ENCODE results near the gene TRAF2.
"Not testable (repeated sequence)": the region's sequence is repeated elsewhere in the genome, so short reads cannot be mapped to it uniquely, and the experiment has no call there.

The TRAF2 gene

DNA sequence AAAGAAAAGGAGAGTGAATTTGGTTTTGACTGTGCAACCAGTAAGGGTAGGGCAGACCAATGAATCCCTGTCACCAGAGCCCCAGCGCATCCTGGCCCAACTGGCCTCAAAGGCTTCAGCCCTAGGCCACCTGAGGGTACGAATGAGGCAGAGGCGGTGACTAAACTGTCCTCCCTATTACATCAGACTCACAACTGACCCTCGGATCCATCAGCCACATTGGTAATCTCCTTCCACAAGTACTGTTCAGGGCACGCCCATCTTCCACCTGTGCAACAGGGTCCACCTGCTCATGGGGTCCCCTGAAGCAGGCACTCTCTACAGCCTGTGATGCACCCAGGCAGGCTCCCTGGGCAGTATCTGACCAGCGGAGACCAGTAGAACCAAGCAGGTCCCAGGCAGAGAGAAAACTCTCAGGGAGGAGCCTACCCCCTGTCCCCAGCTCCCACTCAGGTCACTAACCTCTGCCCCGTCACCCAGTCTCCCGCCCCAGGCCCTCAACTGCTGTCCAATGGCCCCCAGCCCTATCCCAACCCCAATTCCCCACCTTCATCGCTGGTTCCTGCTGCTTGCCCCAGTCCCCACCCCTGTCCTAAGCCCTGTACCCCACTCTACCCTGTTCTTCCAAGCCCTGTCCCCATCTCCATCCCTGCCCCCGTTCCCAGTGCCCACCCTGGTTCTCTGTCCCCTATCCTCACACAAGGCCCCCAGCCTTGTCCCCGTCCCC, 21.1 kb upstream of the TRAF2 start:
- Histone ChIP-seq H3K36me3 (ENCODE audit: control insufficient read depth in 5 of 5, insufficient read depth in 5 of 5, low read length in 5 of 5) (peaks cover 0 to 37% (median 34%) of the 10 kb centered on the region in 5 donors), H3K27ac (ENCODE audit: low read depth, low read length) (no peak overlapping the region), H3K4me1 (ENCODE audit: control insufficient read depth in 5 of 5, insufficient read depth in 5 of 5, low read length in 5 of 5) (peaks cover 2 to 23% (median 19%) of the 10 kb centered on the region in 5 donors), H3K4me3 (ENCODE audit: low read depth in 1 of 5, low read length in 5 of 5) (peak overlapping the region; percentile 65 to 85 (median 81)), H3K27me3 (ENCODE audit: control insufficient read depth in 5 of 5, insufficient read depth in 4 of 5, low read length in 5 of 5) (no peaks in the 10 kb centered on the region), H3K9ac (ENCODE audit: low read length in 5 of 5) (peak overlapping the region; percentile 44 to 88 (median 83)), H3K9me3 (ENCODE audit: control insufficient read depth in 5 of 5, low read length in 5 of 5) (peaks cover 0 to 3% (median 0%) of the 10 kb centered on the region in 5 donors)

DNA sequence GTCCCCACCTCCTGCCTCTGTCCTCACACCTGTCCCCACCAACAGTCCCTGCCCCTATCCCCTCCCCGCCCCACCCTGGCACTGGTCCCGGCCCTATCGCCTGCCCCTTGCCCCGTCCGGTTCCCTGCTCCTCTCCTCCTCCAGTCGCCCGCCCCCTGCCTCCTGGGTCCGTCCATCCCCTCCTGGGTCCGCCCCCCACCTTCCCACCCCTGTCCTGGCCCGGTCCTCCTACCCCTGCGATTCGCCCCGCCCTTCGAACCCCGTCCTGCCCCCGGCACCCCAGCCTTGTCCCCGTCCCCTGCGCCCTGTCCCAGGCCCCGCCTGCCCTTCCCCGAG, 20.6 kb upstream of the TRAF2 start:
- H3K27ac ChIP-seq (ENCODE audit: low read depth, low read length) = peak overlapping the region; percentile 77
- peaks cover 0 to 3% (median 0%) of the 10 kb centered on the region in 5 donors for H3K9me3 ChIP-seq (ENCODE audit: control insufficient read depth in 5 of 5, low read length in 5 of 5)
- peak overlapping the region; percentile 65 to 85 (median 81) for H3K4me3 ChIP-seq (ENCODE audit: low read depth in 1 of 5, low read length in 5 of 5)
- peaks cover 2 to 23% (median 19%) of the 10 kb centered on the region in 5 donors for H3K4me1 ChIP-seq (ENCODE audit: control insufficient read depth in 5 of 5, insufficient read depth in 5 of 5, low read length in 5 of 5)
- H3K36me3 ChIP-seq (ENCODE audit: control insufficient read depth in 5 of 5, insufficient read depth in 5 of 5, low read length in 5 of 5) = peaks cover 0 to 33% (median 32%) of the 10 kb centered on the region in 5 donors
- H3K9ac ChIP-seq (ENCODE audit: low read length in 5 of 5) = peak overlapping the region; percentile 73 to 92 (median 83)
- H3K27me3 ChIP-seq (ENCODE audit: control insufficient read depth in 5 of 5, insufficient read depth in 4 of 5, low read length in 5 of 5) = no peaks in the 10 kb centered on the region

DNA sequence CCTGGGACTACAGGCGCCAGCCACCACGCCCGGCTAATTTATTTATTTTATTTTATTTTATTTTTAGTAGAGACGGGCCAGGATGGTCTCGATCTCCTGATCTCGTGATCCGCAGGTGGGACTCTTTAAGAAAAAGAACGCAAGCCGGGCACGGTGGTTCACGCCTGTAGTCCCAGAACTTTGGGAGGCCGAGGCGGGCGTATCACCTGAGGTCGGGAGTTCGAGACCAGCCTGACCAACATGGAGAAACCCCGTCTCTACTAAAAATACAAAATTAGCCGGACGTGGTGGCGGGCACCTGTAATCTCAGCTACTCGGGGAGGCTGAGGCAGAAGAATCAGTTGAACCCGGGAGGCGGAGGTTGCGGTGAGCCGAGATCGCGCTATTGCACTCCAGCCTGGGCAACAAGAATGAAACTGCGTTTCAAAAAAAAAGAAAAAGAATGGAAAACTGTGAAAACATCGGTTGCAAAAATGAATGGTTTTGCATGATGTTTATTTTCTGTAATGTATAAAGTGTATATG, 19.4 kb upstream of the TRAF2 start:
- H3K9me3 ChIP-seq (ENCODE audit: control insufficient read depth in 5 of 5, low read length in 5 of 5); H3K27ac ChIP-seq (ENCODE audit: low read depth, low read length); H3K27me3 ChIP-seq (ENCODE audit: control insufficient read depth in 5 of 5, insufficient read depth in 4 of 5, low read length in 5 of 5): not testable (repeated sequence)
- peaks cover 2 to 23% (median 19%) of the 10 kb centered on the region in 5 donors for H3K4me1 ChIP-seq (ENCODE audit: control insufficient read depth in 5 of 5, insufficient read depth in 5 of 5, low read length in 5 of 5)
- peak overlapping the region in 2 of 5 donors; percentile 51 to 74 for H3K9ac ChIP-seq (ENCODE audit: low read length in 5 of 5)
- peak overlapping the region in 4 of 5 donors; percentile 47 to 85 (median 74) for H3K4me3 ChIP-seq (ENCODE audit: low read depth in 1 of 5, low read length in 5 of 5)
- peaks cover 0 to 20% (median 20%) of the 10 kb centered on the region in 5 donors for H3K36me3 ChIP-seq (ENCODE audit: control insufficient read depth in 5 of 5, insufficient read depth in 5 of 5, low read length in 5 of 5)

- Histone ChIP-seq H3K9me3 (ENCODE audit: control insufficient read depth in 5 of 5, low read length in 5 of 5) (peaks cover 0 to 3% (median 0%) of the 10 kb centered on the region in 5 donors), H3K27ac (ENCODE audit: low read depth, low read length) (no peak overlapping the region), H3K27me3 (ENCODE audit: control insufficient read depth in 5 of 5, insufficient read depth in 4 of 5, low read length in 5 of 5) (no peaks in the 10 kb centered on the region), H3K36me3 (ENCODE audit: control insufficient read depth in 5 of 5, insufficient read depth in 5 of 5, low read length in 5 of 5) (peaks cover 0 to 15% (median 14%) of the 10 kb centered on the region in 5 donors), H3K4me3 (ENCODE audit: low read depth in 1 of 5, low read length in 5 of 5) (no peak overlapping the region), H3K4me1 (ENCODE audit: control insufficient read depth in 5 of 5, insufficient read depth in 5 of 5, low read length in 5 of 5) (peaks cover 2 to 23% (median 19%) of the 10 kb centered on the region in 5 donors), H3K9ac (ENCODE audit: low read length in 5 of 5) (no peak overlapping the region)
Observed at GRCh38 chr9:136867480-136867879, 18.8 kb upstream of the TRAF2 start.

DNA sequence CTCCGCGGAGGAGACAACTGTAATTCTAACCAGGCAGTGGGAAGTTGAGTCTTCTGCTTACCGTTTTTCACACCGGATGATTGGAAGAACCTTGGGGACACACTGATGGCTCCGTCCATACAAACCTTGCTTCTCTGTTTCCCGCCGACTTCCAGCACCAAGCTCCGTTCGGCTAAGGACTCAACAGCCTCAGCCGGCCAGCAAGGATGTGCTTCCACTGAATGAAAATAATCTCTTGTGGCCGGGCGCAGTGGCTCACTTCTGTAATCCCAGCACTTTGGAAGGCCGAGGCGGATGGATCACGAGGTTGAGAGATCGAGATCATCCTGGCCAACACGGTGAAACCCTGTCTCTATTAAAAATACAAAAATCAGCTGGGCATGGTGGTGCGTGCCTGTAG, 18.4 kb upstream of the TRAF2 start:
- Histone ChIP-seq H3K4me3 (ENCODE audit: low read depth in 1 of 5, low read length in 5 of 5) (no peak overlapping the region), H3K9ac (ENCODE audit: low read length in 5 of 5) (no peak overlapping the region), H3K27ac (ENCODE audit: low read depth, low read length) (no peak overlapping the region), H3K9me3 (ENCODE audit: control insufficient read depth in 5 of 5, low read length in 5 of 5) (peaks cover 0 to 3% (median 0%) of the 10 kb centered on the region in 5 donors), H3K27me3 (ENCODE audit: control insufficient read depth in 5 of 5, insufficient read depth in 4 of 5, low read length in 5 of 5) (no peaks in the 10 kb centered on the region), H3K36me3 (ENCODE audit: control insufficient read depth in 5 of 5, insufficient read depth in 5 of 5, low read length in 5 of 5) (peaks cover 0 to 11% (median 10%) of the 10 kb centered on the region in 5 donors), H3K4me1 (ENCODE audit: control insufficient read depth in 5 of 5, insufficient read depth in 5 of 5, low read length in 5 of 5) (peaks cover 2 to 23% (median 19%) of the 10 kb centered on the region in 5 donors)

DNA sequence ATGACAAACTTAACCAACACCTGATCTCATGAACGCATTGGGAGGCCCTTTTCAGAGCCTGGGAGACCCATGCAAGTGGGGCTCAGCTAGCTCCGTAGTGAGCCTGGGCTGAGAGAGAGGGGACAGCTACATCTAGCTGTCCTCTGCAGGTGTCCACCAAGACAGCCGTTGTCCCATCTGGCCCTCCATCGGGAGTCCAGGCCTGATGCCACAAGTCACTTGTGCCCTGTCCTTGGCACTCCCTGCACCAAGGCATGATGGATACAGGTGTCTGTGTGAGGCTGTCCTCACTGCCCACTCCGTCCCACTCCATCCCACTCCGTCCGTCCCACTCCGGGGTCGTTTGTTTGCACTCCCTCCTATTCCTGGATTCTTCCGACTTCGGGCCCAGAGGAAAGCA, 17.7 kb upstream of the TRAF2 start:
- H3K27me3 ChIP-seq (ENCODE audit: control insufficient read depth in 5 of 5, insufficient read depth in 4 of 5, low read length in 5 of 5) = no peaks in the 10 kb centered on the region
- H3K4me3 ChIP-seq (ENCODE audit: low read depth in 1 of 5, low read length in 5 of 5) = no peak overlapping the region
- H3K9ac ChIP-seq (ENCODE audit: low read length in 5 of 5) = no peak overlapping the region
- H3K4me1 ChIP-seq (ENCODE audit: control insufficient read depth in 5 of 5, insufficient read depth in 5 of 5, low read length in 5 of 5) = peaks cover 2 to 20% (median 18%) of the 10 kb centered on the region in 5 donors
- H3K36me3 ChIP-seq (ENCODE audit: control insufficient read depth in 5 of 5, insufficient read depth in 5 of 5, low read length in 5 of 5) = peaks cover 0 to 4% (median 3%) of the 10 kb centered on the region in 5 donors
- no peak overlapping the region for H3K27ac ChIP-seq (ENCODE audit: low read depth, low read length)
- peaks cover 0 to 3% (median 0%) of the 10 kb centered on the region in 5 donors for H3K9me3 ChIP-seq (ENCODE audit: control insufficient read depth in 5 of 5, low read length in 5 of 5)

DNA sequence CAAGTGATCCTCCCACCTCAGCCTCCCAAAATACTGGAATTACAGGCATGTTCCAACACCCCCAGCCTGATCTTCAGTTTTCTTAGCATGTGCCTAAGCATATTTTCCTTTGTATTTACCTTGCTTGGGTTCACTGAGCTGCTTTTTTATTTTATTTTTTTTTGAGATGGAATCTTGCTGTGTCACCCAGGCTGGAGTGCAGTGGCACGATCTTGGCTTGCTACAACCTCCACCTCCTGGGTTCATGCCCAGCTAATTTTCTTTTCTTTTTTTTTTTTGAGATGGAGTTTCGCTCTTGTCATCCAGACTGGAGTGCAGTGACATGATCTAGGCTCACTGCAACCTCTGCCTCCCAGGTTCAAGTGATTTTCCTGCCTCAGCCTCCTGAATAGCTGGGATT, 16.7 kb upstream of the TRAF2 start:
- H3K27ac ChIP-seq (ENCODE audit: low read depth, low read length); H3K27me3 ChIP-seq (ENCODE audit: control insufficient read depth in 5 of 5, insufficient read depth in 4 of 5, low read length in 5 of 5): not testable (repeated sequence)

GRCh38 chr9:136875155-136875554, 11.2 kb upstream of the TRAF2 start:
- H3K4me1 ChIP-seq (ENCODE audit: control insufficient read depth in 5 of 5, insufficient read depth in 5 of 5, low read length in 5 of 5) = no peaks in the 10 kb centered on the region
- no peak overlapping the region for H3K27ac ChIP-seq (ENCODE audit: low read depth, low read length)
- H3K4me3 ChIP-seq (ENCODE audit: low read depth in 1 of 5, low read length in 5 of 5) = no peak overlapping the region
- no peak overlapping the region for H3K9ac ChIP-seq (ENCODE audit: low read length in 5 of 5)
- H3K9me3 ChIP-seq (ENCODE audit: control insufficient read depth in 5 of 5, low read length in 5 of 5) = no peaks in the 10 kb centered on the region
- no peaks in the 10 kb centered on the region for H3K36me3 ChIP-seq (ENCODE audit: control insufficient read depth in 5 of 5, insufficient read depth in 5 of 5, low read length in 5 of 5)
- H3K27me3 ChIP-seq (ENCODE audit: control insufficient read depth in 5 of 5, insufficient read depth in 4 of 5, low read length in 5 of 5) = no peaks in the 10 kb centered on the region

More for the DNA sequence above, 16.7 kb upstream of the TRAF2 start:
- not testable (repeated sequence) for H3K36me3 ChIP-seq (ENCODE audit: control insufficient read depth in 5 of 5, insufficient read depth in 5 of 5, low read length in 5 of 5); H3K9me3 ChIP-seq (ENCODE audit: control insufficient read depth in 5 of 5, low read length in 5 of 5); H3K4me3 ChIP-seq (ENCODE audit: low read depth in 1 of 5, low read length in 5 of 5); H3K9ac ChIP-seq (ENCODE audit: low read length in 5 of 5)
- peaks cover 2 to 17% (median 12%) of the 10 kb centered on the region in 5 donors for H3K4me1 ChIP-seq (ENCODE audit: control insufficient read depth in 5 of 5, insufficient read depth in 5 of 5, low read length in 5 of 5)

DNA sequence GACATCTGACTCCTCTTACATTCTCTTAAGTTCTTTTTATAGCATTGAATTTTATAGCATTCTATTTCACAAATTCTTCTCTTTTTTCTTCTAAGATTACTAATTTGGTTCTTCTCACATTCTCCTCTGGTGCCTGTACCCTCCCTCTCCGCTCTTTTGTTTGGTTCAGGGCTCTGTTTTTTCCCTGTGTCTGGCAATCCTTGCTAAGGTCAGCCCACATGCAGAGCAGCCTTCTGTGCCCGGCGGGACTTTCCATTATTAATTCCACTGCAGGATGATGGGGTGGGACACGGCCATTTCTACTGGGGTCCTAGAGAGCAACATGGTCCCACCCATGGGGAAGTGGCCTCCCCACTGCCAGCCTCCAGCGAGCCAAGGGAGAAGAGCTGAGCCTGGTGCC, 9.8 kb upstream of the TRAF2 start:
- Histone ChIP-seq H3K9ac (ENCODE audit: low read length in 5 of 5) (no peak overlapping the region), H3K27ac (ENCODE audit: low read depth, low read length) (no peak overlapping the region), H3K36me3 (ENCODE audit: control insufficient read depth in 5 of 5, insufficient read depth in 5 of 5, low read length in 5 of 5) (no peaks in the 10 kb centered on the region), H3K4me1 (ENCODE audit: control insufficient read depth in 5 of 5, insufficient read depth in 5 of 5, low read length in 5 of 5) (peaks cover 0 to 2% (median 1%) of the 10 kb centered on the region in 5 donors), H3K4me3 (ENCODE audit: low read depth in 1 of 5, low read length in 5 of 5) (no peak overlapping the region), H3K27me3 (ENCODE audit: control insufficient read depth in 5 of 5, insufficient read depth in 4 of 5, low read length in 5 of 5) (peaks cover 0 to 2% (median 0%) of the 10 kb centered on the region in 5 donors), H3K9me3 (ENCODE audit: control insufficient read depth in 5 of 5, low read length in 5 of 5) (no peaks in the 10 kb centered on the region)

DNA sequence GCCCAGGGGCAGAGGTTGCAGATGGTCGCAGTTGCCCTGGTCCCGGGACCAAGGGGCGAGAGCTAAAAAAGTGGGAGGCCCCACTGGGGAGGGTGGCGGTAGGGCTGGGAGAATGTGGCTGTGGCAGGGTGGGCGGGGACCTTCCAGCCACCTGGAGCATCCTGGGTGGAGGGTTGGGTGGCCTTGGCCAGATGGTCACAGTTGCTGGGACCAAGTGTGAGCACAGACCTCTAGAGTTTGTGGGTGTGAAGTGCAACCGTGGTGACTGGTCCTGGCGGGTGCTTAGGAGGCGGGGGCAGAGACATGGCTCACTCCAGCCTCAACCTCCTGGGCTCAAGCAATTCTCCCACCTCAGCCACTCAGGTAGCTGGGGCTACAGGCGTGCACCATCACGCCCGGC, 5.7 kb upstream of the TRAF2 start:
- Histone ChIP-seq H3K27me3 (ENCODE audit: control insufficient read depth in 5 of 5, insufficient read depth in 4 of 5, low read length in 5 of 5) (peaks cover 0 to 11% (median 0%) of the 10 kb centered on the region in 5 donors), H3K9ac (ENCODE audit: low read length in 5 of 5) (no peak overlapping the region), H3K4me1 (ENCODE audit: control insufficient read depth in 5 of 5, insufficient read depth in 5 of 5, low read length in 5 of 5) (peaks cover 2 to 21% (median 16%) of the 10 kb centered on the region in 5 donors), H3K27ac (ENCODE audit: low read depth, low read length) (no peak overlapping the region), H3K9me3 (ENCODE audit: control insufficient read depth in 5 of 5, low read length in 5 of 5) (no peaks in the 10 kb centered on the region), H3K4me3 (ENCODE audit: low read depth in 1 of 5, low read length in 5 of 5) (no peak overlapping the region), H3K36me3 (ENCODE audit: control insufficient read depth in 5 of 5, insufficient read depth in 5 of 5, low read length in 5 of 5) (no peaks in the 10 kb centered on the region)
